ENCODE data around the gene RTN4. TPM values are rescaled to one million over a fixed set of nuclear protein-coding genes. Genes with fewer than 3 reads are reported as not detected.

The RTN4 gene
- total RNA-seq, 1 donor from 2014 or later: 106 TPM

GRCh38 chr2:55014962-55015939 lies 35.0 kb downstream of the RTN4 start:
- DNase-seq (ENCODE audit: low read depth) (peak; percentile 69), FAIRE-seq (no peak)
- no peak overlapping the region for H3K4me3 ChIP-seq (ENCODE audit: low read depth, low read length)
- peak; percentile 56 for TF ChIP-seq CTCF (IDR thresholded peaks at IDR 0.05; ENCODE audit: insufficient read depth, low read length, severe bottlenecking)
- H3K27me3 ChIP-seq (ENCODE audit: control insufficient read depth, insufficient read depth, low read length): no peaks in the 10 kb centered on the region
- H3K36me3 ChIP-seq (ENCODE audit: control insufficient read depth, insufficient read depth, low read length): no peaks in the 10 kb centered on the region

GRCh38 chr2:55013936-55014335 lies 36.3 kb downstream of the RTN4 start:
- Histone ChIP-seq H3K27me3 (ENCODE audit: control insufficient read depth, insufficient read depth, low read length) (no peaks in the 10 kb centered on the region), H3K4me3 (ENCODE audit: low read depth, low read length) (no peak overlapping the region), H3K36me3 (ENCODE audit: control insufficient read depth, insufficient read depth, low read length) (no peaks in the 10 kb centered on the region)
- no peak for TF ChIP-seq CTCF (IDR thresholded peaks at IDR 0.05; ENCODE audit: insufficient read depth, low read length, severe bottlenecking)
- FAIRE-seq: no peak
- DNase-seq (ENCODE audit: low read depth): no peak

- no peak for TF ChIP-seq CTCF (IDR thresholded peaks at IDR 0.05; ENCODE audit: insufficient read depth, low read length, severe bottlenecking)
- no peak overlapping the region for H3K4me3 ChIP-seq (ENCODE audit: low read depth, low read length)
- peak; percentile 63 for DNase-seq (ENCODE audit: low read depth)
These were observed 37.4 kb downstream of the RTN4 start for GRCh38 chr2:55012672-55013484.

GRCh38 chr2:55011831-55012671 lies 38.2 kb downstream of the RTN4 start:
- DNase-seq (ENCODE audit: low read depth) (peak; percentile 26), FAIRE-seq (no peak)
- no peaks in the 10 kb centered on the region for H3K27me3 ChIP-seq (ENCODE audit: control insufficient read depth, insufficient read depth, low read length)
- no peaks in the 10 kb centered on the region for H3K36me3 ChIP-seq (ENCODE audit: control insufficient read depth, insufficient read depth, low read length)
- no peak for TF ChIP-seq CTCF (IDR thresholded peaks at IDR 0.05; ENCODE audit: insufficient read depth, low read length, severe bottlenecking)
- no peak overlapping the region for H3K4me3 ChIP-seq (ENCODE audit: low read depth, low read length)

More at GRCh38 chr2:55012672-55013484, 37.4 kb downstream of the RTN4 start:
- no peaks in the 10 kb centered on the region for H3K27me3 ChIP-seq (ENCODE audit: control insufficient read depth, insufficient read depth, low read length)
- no peak for FAIRE-seq
- no peaks in the 10 kb centered on the region for H3K36me3 ChIP-seq (ENCODE audit: control insufficient read depth, insufficient read depth, low read length)

- DNase-seq (ENCODE audit: low read depth) (peak; percentile 63), FAIRE-seq (no peak)
- no peaks in the 10 kb centered on the region for H3K36me3 ChIP-seq (ENCODE audit: control insufficient read depth, insufficient read depth, low read length)
- no peaks in the 10 kb centered on the region for H3K27me3 ChIP-seq (ENCODE audit: control insufficient read depth, insufficient read depth, low read length)
- H3K4me3 ChIP-seq (ENCODE audit: low read depth, low read length): no peak overlapping the region
- TF ChIP-seq CTCF (IDR thresholded peaks at IDR 0.05; ENCODE audit: insufficient read depth, low read length, severe bottlenecking): no peak
These were observed 39.3 kb downstream of the RTN4 start for GRCh38 chr2:55010915-55011314.

Measured in bronchial epithelial cell (primary cell).